Measurements from ENCODE around the gene SP2.
"Not testable (repeated sequence)": the region's sequence is repeated elsewhere in the genome, so short reads cannot be mapped to it uniquely, and the experiment has no call there.

The SP2 gene

DNA sequence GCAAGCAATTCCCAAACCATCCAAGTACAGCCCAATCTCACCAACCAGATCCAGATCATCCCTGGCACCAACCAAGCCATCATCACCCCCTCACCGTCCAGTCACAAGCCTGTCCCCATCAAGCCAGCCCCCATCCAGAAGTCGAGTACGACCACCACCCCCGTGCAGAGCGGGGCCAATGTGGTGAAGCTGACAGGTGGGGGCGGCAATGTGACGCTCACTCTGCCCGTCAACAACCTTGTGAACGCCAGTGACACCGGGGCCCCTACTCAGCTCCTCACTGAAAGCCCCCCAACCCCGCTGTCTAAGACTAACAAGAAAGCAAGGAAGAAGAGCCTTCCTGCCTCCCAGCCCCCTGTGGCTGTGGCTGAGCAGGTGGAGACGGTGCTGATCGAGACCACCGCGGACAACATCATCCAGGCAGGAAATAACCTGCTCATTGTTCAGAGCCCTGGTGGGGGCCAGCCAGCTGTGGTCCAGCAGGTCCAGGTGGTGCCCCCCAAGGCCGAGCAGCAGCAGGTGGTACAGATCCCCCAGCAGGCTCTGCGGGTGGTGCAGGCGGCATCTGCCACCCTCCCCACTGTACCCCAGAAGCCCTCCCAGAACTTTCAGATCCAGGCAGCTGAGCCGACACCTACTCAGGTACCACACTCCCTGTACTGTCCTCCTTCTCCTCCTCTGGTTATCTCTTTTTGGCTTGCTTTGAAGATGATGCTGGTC is 20.6 kb downstream of the SP2 start:
- in situ Hi-C loops (cut with HindIII; ENCODE audit: low sequenced_read_pairs) = no loop called here

DNA sequence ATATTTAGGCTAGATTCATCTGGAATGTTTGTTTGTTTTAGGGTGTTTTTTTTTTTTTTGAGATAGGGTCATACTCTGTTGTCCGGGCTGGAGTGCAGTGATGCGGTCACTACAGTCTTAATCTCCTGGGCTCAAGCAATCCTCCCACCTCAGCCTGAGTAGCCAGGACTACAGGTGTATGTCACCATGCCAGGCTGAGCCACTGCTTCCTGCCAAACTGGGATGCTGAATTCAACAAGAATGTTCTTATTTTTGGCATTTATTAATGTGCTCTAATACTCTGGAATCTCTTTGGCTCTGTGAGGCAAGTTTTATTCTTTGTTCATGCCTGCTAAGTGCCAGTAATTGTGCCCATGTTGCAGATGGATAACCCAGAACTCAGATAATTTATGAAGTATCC is 21.5 kb downstream of the SP2 start:
- in situ Hi-C loops (cut with HindIII; ENCODE audit: low sequenced_read_pairs) = no loop called here

DNA sequence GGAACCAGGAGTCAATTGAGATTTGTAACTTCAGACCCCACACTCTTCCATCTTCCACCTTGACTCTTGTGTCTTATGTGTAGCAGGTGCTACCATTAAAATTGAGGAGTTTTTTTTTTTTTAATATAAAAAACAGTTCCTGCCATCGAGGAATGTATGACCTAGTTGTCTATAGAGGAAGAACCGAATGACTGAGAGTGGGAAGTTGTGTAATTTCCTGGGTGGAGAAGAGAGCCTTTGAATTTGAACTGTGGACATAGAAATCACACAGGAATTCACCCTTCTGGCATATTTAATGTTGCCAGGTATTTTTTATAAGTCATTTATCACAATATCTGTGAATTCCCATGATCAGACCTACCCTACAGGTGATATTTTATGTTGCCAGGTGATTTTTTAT is 22.0 kb downstream of the SP2 start:
- in situ Hi-C loops (cut with HindIII; ENCODE audit: low sequenced_read_pairs) = no loop called here

GRCh38 chr17:47918991-47919390 is 23.0 kb downstream of the SP2 start:
- in situ Hi-C loops (cut with HindIII; ENCODE audit: low sequenced_read_pairs) = no loop called here

DNA sequence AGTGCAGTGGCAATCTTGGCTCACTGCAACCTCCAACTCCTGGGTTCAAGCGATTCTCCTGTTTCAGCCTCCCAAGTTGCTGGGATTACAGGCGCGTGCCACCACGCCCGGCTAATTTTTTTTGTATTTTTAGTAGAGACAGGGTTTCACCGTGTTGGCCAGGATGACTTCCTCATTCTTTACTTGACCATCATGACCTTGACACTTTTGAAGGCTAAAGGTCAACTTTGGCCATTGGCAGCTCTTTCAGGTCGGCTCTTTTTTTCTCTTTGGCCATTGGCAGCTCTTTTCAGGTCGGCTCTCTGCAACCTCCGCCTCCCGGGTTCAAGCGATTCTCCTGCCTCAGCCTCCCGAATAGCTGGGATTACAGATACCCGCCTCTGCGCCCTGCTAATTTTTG is 23.9 kb downstream of the SP2 start:
- in situ Hi-C loops (cut with HindIII; ENCODE audit: low sequenced_read_pairs) = not testable (repeated sequence)

GRCh38 chr17:47924785-47925677 is 29.0 kb downstream of the SP2 start:
- in situ Hi-C loops (cut with HindIII; ENCODE audit: low sequenced_read_pairs) = no loop called here

GRCh38 chr17:47925678-47925988 is 29.6 kb downstream of the SP2 start:
- in situ Hi-C loops (cut with HindIII; ENCODE audit: low sequenced_read_pairs) = no loop called here

DNA sequence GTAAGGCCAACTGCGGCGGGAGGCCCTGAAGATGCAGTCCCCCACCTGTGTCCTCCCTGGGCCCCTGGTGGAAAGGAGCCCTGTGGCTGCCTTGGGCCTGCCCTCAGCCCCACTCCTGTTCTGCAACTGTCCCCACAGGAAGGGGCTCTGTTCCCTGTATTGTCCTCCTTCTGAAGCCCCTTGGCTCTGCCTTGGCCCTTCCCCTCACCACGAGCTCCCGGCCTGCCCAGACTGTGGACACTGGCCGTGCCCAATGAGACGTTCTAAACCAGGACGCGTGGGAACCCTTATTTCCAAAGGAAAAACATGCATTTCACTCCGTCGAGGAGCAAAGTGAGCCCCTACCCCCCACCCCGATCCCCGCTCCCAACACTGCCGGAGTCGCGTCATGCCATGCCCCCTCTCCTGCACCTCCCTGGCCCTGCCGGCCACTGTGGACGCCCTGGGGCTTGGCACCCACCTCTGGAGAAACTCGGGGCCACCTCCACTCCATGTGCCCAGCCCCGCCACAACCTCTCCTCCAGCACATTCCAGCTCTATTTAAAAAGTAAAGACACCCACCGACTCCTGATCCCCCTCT is 31.9 kb downstream of the SP2 start:
- in situ Hi-C loops (cut with HindIII; ENCODE audit: low sequenced_read_pairs) = no loop called here

- in situ Hi-C loops (cut with HindIII; ENCODE audit: low sequenced_read_pairs) = no loop called here
Measured at GRCh38 chr17:47928415-47928814, 32.4 kb downstream of the SP2 start.

- in situ Hi-C loops (cut with HindIII; ENCODE audit: low sequenced_read_pairs) = no loop called here
Measured at GRCh38 chr17:47929218-47930000, 33.4 kb downstream of the SP2 start.

DNA sequence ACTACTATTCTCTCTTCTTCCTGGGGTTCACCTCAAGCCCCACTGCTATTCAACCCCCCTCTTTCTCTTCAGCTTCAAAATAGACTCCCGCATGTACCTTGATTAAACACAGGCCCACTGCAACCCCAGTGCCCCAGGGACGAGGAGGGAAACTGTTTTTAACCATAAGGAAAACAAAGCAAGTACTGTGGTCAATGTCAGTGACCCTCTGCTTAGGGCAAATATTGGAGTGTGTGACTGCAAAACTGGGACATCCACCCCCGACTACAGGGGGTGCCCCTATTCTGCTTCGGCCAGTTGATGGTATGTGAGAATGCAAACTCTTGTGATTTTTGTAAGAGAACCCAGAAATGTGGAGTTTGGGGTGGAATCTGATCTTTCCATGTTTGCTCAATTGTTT is 35.8 kb downstream of the SP2 start:
- in situ Hi-C loops (cut with HindIII; ENCODE audit: low sequenced_read_pairs) = no loop called here

DNA sequence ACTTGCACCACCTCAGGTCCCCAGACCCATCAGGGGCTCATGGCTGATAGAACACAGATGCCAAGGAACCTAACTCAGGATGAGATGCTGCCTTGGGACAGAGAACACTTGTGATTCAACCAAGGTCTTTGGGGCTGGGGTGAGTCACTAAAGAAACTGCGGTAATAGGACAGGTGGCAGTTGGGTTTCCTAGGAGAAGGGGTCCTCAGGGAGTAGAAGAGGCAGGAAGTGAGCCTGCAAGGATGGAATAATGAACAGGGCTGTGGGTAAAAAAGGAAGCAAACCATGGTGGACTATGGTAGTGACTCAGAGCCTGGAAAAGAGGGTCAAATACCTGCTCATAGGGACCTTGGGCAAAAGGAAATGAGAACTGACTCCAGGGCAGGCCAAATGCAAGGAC is 38.8 kb downstream of the SP2 start:
- in situ Hi-C loops (cut with HindIII; ENCODE audit: low sequenced_read_pairs) = no loop called here

GRCh38 chr17:47935468-47935867 is 39.4 kb downstream of the SP2 start:
- in situ Hi-C loops (cut with HindIII; ENCODE audit: low sequenced_read_pairs) = not testable (repeated sequence)

GRCh38 chr17:47935961-47936360 is 39.9 kb downstream of the SP2 start:
- in situ Hi-C loops (cut with HindIII; ENCODE audit: low sequenced_read_pairs) = no loop called here

DNA sequence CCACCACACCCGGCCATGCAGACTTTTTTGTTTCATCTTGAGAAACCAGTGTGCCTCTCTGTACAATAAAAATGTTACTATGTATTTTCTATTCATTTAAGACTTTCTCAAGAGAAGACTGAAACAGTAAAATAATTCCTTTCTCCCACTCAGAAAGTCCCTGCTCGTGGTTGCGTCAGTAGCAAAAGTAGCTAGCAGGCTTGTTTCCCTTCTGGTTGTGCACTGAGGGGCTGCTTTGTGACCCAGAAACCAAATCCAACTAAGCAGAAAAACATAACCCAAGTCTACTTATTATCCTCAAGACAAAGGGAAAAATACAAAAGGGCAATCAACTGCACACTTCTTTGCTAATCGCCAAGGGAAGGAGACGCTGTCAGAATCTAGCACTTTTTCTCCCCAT is 41.9 kb downstream of the SP2 start:
- in situ Hi-C loops (cut with HindIII; ENCODE audit: low sequenced_read_pairs) = no loop called here

DNA sequence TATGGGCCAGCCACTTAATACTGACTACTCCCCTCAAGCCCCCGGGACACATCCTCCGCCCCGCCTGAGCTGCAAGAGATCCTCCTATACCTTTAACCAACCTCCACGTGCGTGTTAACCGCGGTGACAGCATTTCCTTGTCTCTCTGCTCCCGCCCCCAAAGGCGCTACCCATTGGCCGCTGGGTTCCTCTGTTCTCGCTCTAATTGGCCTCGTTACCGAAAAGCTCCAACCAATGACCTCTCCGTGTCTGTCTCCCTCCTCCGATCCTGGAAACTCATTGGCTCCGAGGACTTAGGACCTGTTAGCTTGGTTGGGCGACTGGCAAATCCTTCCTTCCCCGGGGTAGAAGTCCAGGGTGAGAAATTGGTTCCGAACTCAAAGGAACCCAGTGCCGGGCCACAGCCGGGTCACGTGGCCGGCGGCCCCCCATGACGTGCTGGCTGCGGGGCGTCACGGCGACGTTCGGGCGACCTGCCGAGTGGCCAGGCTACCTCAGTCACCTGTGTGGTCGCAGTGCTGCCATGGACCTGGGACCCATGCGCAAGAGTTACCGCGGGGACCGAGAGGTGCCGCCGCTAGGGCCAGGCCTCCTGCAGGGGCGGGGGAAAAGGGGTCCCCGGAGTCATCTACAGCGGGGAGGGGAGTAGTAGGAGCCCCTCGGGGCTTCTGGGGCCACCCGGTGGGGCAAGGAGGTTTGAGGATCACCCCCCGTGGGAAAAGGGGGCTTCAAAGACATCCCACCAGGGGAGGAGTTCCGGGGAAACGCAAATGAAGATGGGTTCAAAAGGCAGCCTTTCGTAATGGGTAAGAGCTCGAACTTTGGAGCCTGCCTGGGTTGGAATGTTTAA is 45.4 kb downstream of the SP2 start, which contains the start of gene PNPO:
Gene PNPO (plus strand): TSS at position 326 of the 850 bp plus-strand sequence. CDS start 105 bp downstream, at position 431.
- in situ Hi-C loops (cut with HindIII; ENCODE audit: low sequenced_read_pairs) = no loop called here

- in situ Hi-C loops (cut with HindIII; ENCODE audit: low sequenced_read_pairs) = no loop called here
Measured at GRCh38 chr17:47942096-47942510, 46.1 kb downstream of the SP2 start.

DNA sequence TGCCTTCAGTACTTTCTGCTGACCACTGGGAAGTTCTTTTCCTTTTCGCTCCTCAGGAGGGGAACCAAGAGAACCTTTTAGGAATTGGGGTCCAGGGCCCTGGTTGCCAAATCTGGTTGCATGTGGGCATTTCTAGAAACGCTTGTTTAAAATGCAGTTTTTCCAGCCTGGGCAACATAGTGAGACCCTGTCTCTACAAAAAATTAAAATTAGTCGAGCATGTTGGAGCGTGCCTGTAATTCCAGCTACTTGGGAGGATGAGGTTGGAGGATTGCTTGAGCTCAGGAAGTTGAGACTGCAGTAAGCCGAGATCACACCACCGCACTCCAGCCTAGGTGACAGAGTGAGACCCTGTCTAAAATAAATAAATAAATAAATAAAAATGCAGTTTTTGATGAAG is 46.5 kb downstream of the SP2 start:
- in situ Hi-C loops (cut with HindIII; ENCODE audit: low sequenced_read_pairs) = no loop called here

GRCh38 chr17:47945080-47945479 is 49.0 kb downstream of the SP2 start:
- in situ Hi-C loops (cut with HindIII; ENCODE audit: low sequenced_read_pairs) = no loop called here
